ENCODE measurements around the gene RGS13. TPM values are rescaled to one million over a fixed set of nuclear protein-coding genes. Genes with fewer than 3 reads are reported as not detected.

RGS13 gene
- total and polyA plus RNA-seq, 10 of the 15 experiments (the other 5 are each of a cell fraction or from before 2014, with no cell fraction given) = 0.23 to 16.0 (median 0.36) TPM; not detected in 1

GRCh38 chr1:192689459-192689858 lies 53.5 kb downstream of the RGS13 start:
- no peak overlapping the region for H2AFZ ChIP-seq (ENCODE audit: control insufficient read depth, low read depth, low read length)
- intact Hi-C loops (cut with micrococcal nuclease; ENCODE audit: unreplicated experiment) = no loop called here
- H3K4me3 ChIP-seq = no peak overlapping the region
- H3K9ac ChIP-seq (ENCODE audit: control insufficient read depth, insufficient read depth, low read length) = no peak overlapping the region
- CTCF ChIA-PET = no interaction called here
- ATAC-seq = no peak
- H3K4me2 ChIP-seq (ENCODE audit: control insufficient read depth, insufficient read depth) = no peak overlapping the region
- H3K27me3 ChIP-seq (replicated peaks in 1 of 2; ENCODE audit: control insufficient read depth in 2 of 2, insufficient read depth in 2 of 2, low read length in 1 of 2) = no peaks in the 10 kb centered on the region; a peak in 1 of 4 replicates
- SMC1A ChIA-PET (ENCODE audit: uncharacterized antibody, unreplicated experiment) = interaction anchor here (0.7 kb wide), 1 partner anchor 103 kb away, joined by 5 read pairs; no protein-coding TSS in a partner anchor
- no peaks in the 10 kb centered on the region for H4K20me1 ChIP-seq (ENCODE audit: control insufficient read depth, insufficient read depth)
- no TSS peak for BruUV-seq (replicated peaks)
- in situ Hi-C loops (cut with MboI) = no loop called here
- no peak for DNase-seq (ENCODE audit: low read depth, low spot score)
- FAIRE-seq = no peak
- H3K36me3 ChIP-seq (ENCODE audit: control insufficient read depth in 2 of 2, insufficient read depth in 2 of 2, low read length in 1 of 2) = no peaks in the 10 kb centered on the region
- H3K9me3 ChIP-seq (replicated peaks; ENCODE audit: control insufficient read depth, insufficient read depth, low read length) = no peaks in the 10 kb centered on the region; the same call in 2 of the 3 replicates
- RAD21 ChIA-PET (ENCODE audit: unreplicated experiment) = no interaction called here
- no peak overlapping the region for H3K27ac ChIP-seq (ENCODE audit: control insufficient read depth, insufficient read depth)
- TF ChIP-seq ZBTB11 (CRISPR knock-in tag; IDR thresholded peaks at IDR 0.05) = no peak
- TF ChIP-seq HDAC6 (IDR thresholded peaks at IDR 0.05; ENCODE audit: unreplicated experiment) = no peak
- no peak for TF ChIP-seq SP1 (IDR thresholded peaks at IDR 0.05; ENCODE audit: low read depth, low read length)
- no peak for TF ChIP-seq ATF2 (IDR thresholded peaks at IDR 0.05; ENCODE audit: low read length)
- TF ChIP-seq PKNOX1 (IDR thresholded peaks at IDR 0.05) = no peak
- TF ChIP-seq STAT3 (IDR thresholded peaks at IDR 0.05; ENCODE audit: low read depth, low read length) = no peak
- TF ChIP-seq BMI1 (IDR thresholded peaks at IDR 0.05; ENCODE audit: borderline replicate concordance) = no peak
- TF ChIP-seq REST (IDR thresholded peaks at IDR 0.05; ENCODE audit: low read depth, low read length) = no peak
- TF ChIP-seq ZNF24 (IDR thresholded peaks at IDR 0.05) = no peak
- TF ChIP-seq MEF2B (IDR thresholded peaks at IDR 0.05; ENCODE audit: partially characterized antibody, poor library complexity, severe bottlenecking) = no peak
- TF ChIP-seq TCF7 (IDR thresholded peaks at IDR 0.05; ENCODE audit: borderline replicate concordance) = no peak
- TF ChIP-seq BHLHE40 (IDR thresholded peaks at IDR 0.05; ENCODE audit: borderline replicate concordance in 1 of 2, low read depth in 2 of 2, low read length in 1 of 2) = no peak
- no peak for TF ChIP-seq ATF7 (IDR thresholded peaks at IDR 0.05; ENCODE audit: low read depth)
- no peaks in the 10 kb centered on the region for H3K4me1 ChIP-seq (ENCODE audit: control insufficient read depth, insufficient read depth, low read length)
- POLR2A ChIA-PET = no interaction called here
- H3K79me2 ChIP-seq (ENCODE audit: control insufficient read depth, insufficient read depth, low read length) = no peaks in the 10 kb centered on the region
